Activated CD4-positive, alpha-beta memory T cell treated with anti-CD3 and anti-CD28 coated beads for 36 hours (primary cell): ENCODE measurements around the gene GSK3B. TPM values are rescaled to one million over a fixed set of nuclear protein-coding genes. Genes with fewer than 3 reads are reported as not detected.

Source experiments
- CTCF ChIA-PET: fragments of 350-600 bp; sonication (Branson Sonifier 250); formaldehyde crosslinking; loops from one replicate; lab custom pipeline; 2021; ENCODE audit warnings: antibody characterized with exemption, inconsistent platforms; lab: Charles Lee
- POLR2A ChIA-PET: fragments of 350-600 bp; sonication (Branson Sonifier 250); formaldehyde crosslinking; loops from one replicate; lab custom pipeline; 2021; ENCODE audit warnings: antibody characterized with exemption; lab: Charles Lee
- DNase-seq: peaks from one replicate; pipeline ENCODE4 v3.0.0-alpha.2; 2020
- H3K27ac Mint-ChIP-seq: one replicate; pipeline ENCODE4 v1.8.0; 2021; ENCODE audit warnings: mixed read lengths
- H3K27me3 Mint-ChIP-seq: one replicate; pipeline ENCODE4 v1.8.0; 2021; ENCODE audit warnings: mixed read lengths
- H3K36me3 Mint-ChIP-seq: one replicate; pipeline ENCODE4 v1.8.0; 2021; ENCODE audit warnings: mixed read lengths
- H3K4me1 Mint-ChIP-seq: one replicate; pipeline ENCODE4 v1.8.0; 2021; ENCODE audit warnings: low read depth, mixed read lengths
- H3K4me3 Mint-ChIP-seq: one replicate; pipeline ENCODE4 v1.8.0; 2021; ENCODE audit warnings: mild to moderate bottlenecking, mixed read lengths
- H3K9me3 Mint-ChIP-seq: one replicate; pipeline ENCODE4 v1.8.0; 2021; ENCODE audit warnings: mixed read lengths
- intact Hi-C: fragments of 100-400 bp; cut with micrococcal nuclease; formaldehyde crosslinking; loops from one replicate; pipeline ENCODE4 v1.15.1; 2023
- total RNA-seq, 2 experiments: library from RNA; stranded (reverse); gene quantifications; one replicate each; pipeline ENCODE4 v1.2.3, GENCODE V29; 2021

The GSK3B gene
- total RNA-seq: 10 to 100 TPM; 25.5 to 27.1 TPM

DNA sequence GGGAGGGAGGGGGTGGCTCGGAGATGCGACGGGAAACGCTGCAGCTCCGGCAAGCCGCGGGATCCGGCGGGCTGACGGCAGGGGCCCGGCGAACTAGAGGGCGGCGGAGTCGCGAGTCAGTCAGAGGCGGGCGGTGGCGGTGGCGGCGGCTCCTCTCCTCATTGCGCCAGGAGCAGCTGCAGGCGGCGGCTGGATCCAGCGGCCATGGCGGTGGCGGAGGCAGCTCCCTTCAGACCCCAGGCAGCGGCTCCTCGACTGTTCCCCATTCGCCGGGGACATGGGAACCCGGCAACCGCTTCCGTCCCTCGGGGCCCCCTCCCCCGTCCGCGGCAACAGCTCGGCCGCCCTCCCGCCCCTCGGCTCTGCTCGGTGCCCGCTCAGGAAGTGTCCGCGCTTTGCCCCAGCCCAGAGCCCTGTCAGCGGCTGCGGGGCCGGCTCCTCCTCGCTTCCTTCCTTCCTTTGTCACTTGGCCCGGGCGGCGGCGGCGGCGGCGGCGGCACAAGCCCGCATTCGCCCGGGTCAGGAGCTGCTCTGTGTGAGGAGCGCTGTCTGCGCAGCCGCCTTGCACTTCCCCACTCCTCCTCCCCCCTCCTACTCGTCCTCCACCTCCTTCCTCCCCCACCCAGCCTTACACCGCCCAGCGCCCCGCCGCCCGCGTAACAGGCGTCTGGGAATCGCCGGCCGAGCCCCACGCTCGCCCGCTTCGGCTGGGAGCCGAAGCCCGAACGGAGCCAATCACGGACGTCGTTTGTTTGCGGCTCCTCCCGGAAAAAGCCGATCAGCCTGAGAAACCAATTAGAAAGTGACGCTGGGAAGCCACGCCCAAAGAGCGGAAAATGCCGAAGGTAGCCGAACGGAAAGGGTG is at the start of gene GSK3B:
GSK3B (minus strand) TSS at position 537 of the 865 bp plus-strand sequence. CDS start 1,013 bp downstream, outside the sequence.
- Mint-ChIP-seq H3K4me3 (no peak within 1 kb of the TSS), H3K27ac (no peak within 1 kb of the TSS), H3K27me3 (no peaks in the 10 kb centered on the region), H3K4me1 (peaks cover 19% of the 10 kb centered on the region), H3K9me3 (no peaks in the 10 kb centered on the region), H3K36me3 (peaks cover 8% of the 10 kb centered on the region)
- ChIA-PET POLR2A (interaction anchor here (0.6 to 3.5 kb wide), 15 partner anchors 12 to 799 kb away, joined by 3 to 18 read pairs (median 4); partner anchors contain the start of genes ARHGAP31, LRRC58 and NDUFB4), CTCF (interaction anchor here (0.9 to 2.2 kb wide), 4 partner anchors 53 to 202 kb away, joined by 3 to 8 read pairs (median 3); no protein-coding TSS in a partner anchor)
- DNase-seq: peak; percentile 83
- intact Hi-C loops: loop anchor here (1.0 to 5.0 kb wide), 14 partner anchors 157 to 1741 kb away; partner anchors contain the start of genes ARHGAP31, CFAP91, COX17 and EAF2

DNA sequence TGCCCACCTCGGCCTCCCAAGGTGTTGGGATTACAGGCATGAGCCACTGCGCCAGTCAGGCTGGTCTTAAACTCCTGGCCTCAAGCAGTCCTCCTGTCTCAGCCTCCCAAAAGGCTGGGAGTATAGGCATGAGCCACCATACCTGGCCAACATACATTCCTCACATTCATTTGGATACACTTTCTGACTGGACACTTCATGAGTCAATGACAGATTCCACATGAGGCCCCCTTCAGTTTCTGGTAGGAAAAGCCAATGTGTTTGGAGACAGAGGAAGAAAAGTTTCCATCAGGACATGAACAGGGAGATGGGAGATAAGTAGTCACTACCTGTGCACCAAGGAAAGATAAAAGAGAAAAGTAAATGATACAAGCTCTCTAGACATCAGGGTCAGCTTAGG is 49.4 kb upstream of the GSK3B start:
- CTCF ChIA-PET: no interaction called here
- no peaks in the 10 kb centered on the region for H3K36me3 Mint-ChIP-seq
- intact Hi-C loops: no loop called here

GRCh38 chr3:120142236-120142635 is 48.0 kb upstream of the GSK3B start:
- H3K36me3 Mint-ChIP-seq: no peaks in the 10 kb centered on the region
- H3K27me3 Mint-ChIP-seq: no peaks in the 10 kb centered on the region
- no peak overlapping the region for H3K27ac Mint-ChIP-seq
- ChIA-PET POLR2A (no interaction called here), CTCF (no interaction called here)
- H3K9me3 Mint-ChIP-seq: no peaks in the 10 kb centered on the region
- intact Hi-C loops: no loop called here
- peaks cover 16% of the 10 kb centered on the region for H3K4me1 Mint-ChIP-seq
- no peak overlapping the region for H3K4me3 Mint-ChIP-seq
- DNase-seq: no peak

More for the DNA sequence above, 49.4 kb upstream of the GSK3B start:
- no peak overlapping the region for H3K27ac Mint-ChIP-seq
- POLR2A ChIA-PET: no interaction called here
- H3K4me3 Mint-ChIP-seq: no peak overlapping the region
- no peak for DNase-seq
- H3K4me1 Mint-ChIP-seq: peaks cover 20% of the 10 kb centered on the region
- no peaks in the 10 kb centered on the region for H3K9me3 Mint-ChIP-seq
- no peaks in the 10 kb centered on the region for H3K27me3 Mint-ChIP-seq

DNA sequence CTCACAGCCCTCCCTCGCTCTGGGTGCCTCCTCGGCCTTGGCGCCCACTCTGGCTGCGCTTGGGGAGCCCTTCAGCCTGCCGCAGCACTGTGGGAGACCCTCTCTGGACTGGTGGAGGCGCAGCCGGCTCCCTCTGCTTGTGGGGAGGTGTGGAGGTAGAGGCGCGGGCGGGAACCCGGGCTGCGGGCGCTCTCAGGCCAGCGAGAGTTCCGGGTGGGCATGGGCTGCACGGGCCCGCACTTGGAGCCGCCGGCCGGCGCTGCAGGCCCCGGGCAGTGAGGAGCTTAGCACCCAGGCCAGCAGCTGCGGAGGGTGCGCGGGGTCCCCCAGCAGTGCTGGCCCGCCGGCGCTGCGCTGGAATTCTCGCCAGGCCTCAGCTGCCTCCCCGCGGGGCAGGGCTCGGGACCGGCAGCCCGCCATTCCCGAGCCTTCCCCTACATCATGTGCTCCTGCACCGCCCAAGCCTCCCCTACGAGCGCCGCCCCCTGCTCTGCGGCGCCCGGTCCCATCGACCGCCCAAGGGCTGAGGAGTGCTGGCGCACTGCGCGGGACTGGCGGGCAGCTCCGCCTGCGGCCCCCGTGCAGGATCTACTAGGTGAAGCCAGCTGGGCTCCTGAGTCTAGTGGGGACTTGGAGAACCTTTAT is 46.0 kb upstream of the GSK3B start:
- CTCF ChIA-PET: no interaction called here
- Mint-ChIP-seq H3K4me1 (peaks cover 8% of the 10 kb centered on the region), H3K27ac (no peak overlapping the region), H3K9me3 (no peaks in the 10 kb centered on the region), H3K27me3 (no peaks in the 10 kb centered on the region), H3K36me3 (no peaks in the 10 kb centered on the region), H3K4me3 (no peak overlapping the region)
- intact Hi-C loops: no loop called here
- POLR2A ChIA-PET: no interaction called here
- no peak for DNase-seq

DNA sequence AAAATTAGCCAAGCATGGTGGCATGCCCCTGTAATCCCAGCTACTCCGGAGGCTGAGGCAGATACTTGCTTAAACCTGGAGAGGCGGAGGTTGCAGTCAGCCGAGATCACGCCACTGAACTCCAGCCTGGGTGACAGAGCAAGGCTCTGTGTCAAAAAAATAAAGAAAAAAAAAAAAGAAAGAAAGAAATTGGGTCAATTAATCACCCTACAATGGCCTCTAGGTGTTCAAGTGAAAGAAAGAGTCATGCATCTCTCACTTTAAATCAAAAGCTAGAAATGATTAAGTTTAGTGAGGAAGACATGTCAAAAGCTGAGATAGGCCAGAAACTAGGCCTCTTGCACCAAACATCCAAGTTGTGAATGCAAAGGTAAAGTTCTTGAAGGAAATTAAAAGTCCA is 44.9 kb upstream of the GSK3B start:
- Mint-ChIP-seq H3K4me3 (no peak overlapping the region), H3K27me3 (peaks cover under 1% of the 10 kb centered on the region), H3K27ac (no peak overlapping the region), H3K36me3 (no peaks in the 10 kb centered on the region), H3K4me1 (peaks cover 7% of the 10 kb centered on the region), H3K9me3 (no peaks in the 10 kb centered on the region)
- ChIA-PET POLR2A (no interaction called here), CTCF (interaction anchor here (1.0 kb wide), 1 partner anchor 44 kb away, joined by 3 read pairs; no protein-coding TSS in a partner anchor)
- DNase-seq: no peak
- intact Hi-C loops: no loop called here

DNA sequence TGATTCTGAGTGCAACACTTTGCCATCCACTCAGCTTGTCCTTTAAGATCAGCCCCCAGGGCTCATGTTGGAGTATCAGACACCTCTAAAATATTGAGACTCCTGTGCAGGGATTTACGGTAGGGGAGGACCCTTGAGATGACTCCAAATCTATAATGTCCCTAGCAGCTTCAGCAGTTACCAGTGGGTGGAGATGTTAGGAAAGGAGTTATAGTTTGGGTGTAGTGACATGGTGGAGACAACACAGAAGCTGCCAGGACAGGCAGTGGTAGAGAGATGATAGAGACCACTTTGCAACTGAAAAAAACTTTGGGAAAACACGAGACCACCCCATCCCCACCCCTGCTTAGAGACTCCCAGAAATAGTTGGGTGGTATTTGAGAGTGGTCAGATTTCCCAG is 43.3 kb upstream of the GSK3B start:
- no peak for DNase-seq
- Mint-ChIP-seq H3K9me3 (no peaks in the 10 kb centered on the region), H3K4me3 (no peak overlapping the region), H3K27me3 (peaks cover 3% of the 10 kb centered on the region), H3K36me3 (no peaks in the 10 kb centered on the region), H3K27ac (no peak overlapping the region), H3K4me1 (peaks cover 7% of the 10 kb centered on the region)
- POLR2A ChIA-PET: no interaction called here
- intact Hi-C loops: no loop called here
- CTCF ChIA-PET: interaction anchor here (0.7 kb wide), 1 partner anchor 9 kb away, joined by 4 read pairs; no protein-coding TSS in a partner anchor

DNA sequence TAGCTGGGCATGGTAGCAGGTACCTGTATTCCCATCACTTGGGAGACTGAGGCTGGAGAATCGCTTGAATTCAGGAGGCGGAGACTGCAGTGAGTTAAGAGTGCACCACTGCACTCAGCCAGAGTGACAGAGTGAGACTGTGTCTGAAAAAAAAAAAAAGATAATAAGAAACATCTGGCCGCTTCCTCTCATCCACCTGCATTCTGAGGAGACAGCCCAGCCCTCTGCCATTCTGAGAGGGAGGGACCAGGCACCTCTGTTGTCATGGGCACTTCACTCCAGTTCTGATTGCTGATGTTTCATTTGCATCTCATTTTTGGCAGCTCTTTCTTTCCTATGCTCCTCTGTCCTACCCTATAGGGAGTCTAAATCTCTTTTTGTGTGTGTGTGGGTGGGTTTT is 36.4 kb upstream of the GSK3B start:
- CTCF ChIA-PET: no interaction called here

DNA sequence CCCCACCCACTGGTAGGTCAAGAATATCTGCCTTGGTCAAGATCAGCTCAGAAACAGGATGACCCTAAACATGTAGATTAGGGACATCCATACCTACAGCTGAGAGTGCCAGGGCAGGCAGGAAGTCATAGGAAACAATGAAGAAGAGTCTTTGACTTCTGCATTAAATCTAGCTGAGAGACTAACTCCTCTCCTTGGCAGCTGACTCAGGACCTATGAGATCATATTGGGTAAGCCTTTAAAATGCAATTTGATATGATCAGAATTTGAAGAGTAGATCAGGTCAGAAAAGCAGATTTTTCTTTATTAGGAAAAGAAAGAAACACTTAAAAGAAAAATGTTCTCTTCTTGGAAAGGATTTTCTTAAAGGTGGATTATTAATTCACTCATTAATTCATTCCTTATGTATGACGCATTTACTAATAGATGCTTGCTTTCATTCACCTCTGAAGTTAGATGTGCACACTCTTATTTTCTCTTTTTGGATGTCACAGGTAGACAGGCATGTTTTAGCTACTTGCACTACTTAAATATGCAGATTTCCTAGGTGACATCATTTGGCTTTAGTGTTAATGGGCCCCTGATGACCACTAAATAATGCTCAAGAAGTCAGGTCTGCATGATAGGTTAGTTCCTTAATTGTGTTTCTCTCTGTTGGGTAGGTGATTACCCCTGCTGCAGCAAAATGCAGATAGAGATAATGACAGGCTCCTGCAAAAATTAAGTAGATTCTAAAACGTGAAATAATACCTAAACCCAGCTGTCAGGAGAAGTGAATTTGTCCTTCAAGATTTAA is 35.7 kb upstream of the GSK3B start:
- Mint-ChIP-seq H3K4me1 (no peaks in the 10 kb centered on the region), H3K27ac (no peak overlapping the region), H3K4me3 (no peak overlapping the region), H3K27me3 (peaks cover 6% of the 10 kb centered on the region), H3K36me3 (no peaks in the 10 kb centered on the region), H3K9me3 (no peaks in the 10 kb centered on the region)
- POLR2A ChIA-PET: interaction anchor here (1.2 kb wide), 1 partner anchor 34 kb away, joined by 3 read pairs; no protein-coding TSS in a partner anchor
- intact Hi-C loops: no loop called here
- DNase-seq: no peak
- CTCF ChIA-PET: no interaction called here

More for the DNA sequence above, 36.4 kb upstream of the GSK3B start:
- Mint-ChIP-seq H3K36me3 (no peaks in the 10 kb centered on the region), H3K4me1 (no peaks in the 10 kb centered on the region), H3K9me3 (no peaks in the 10 kb centered on the region), H3K27ac (no peak overlapping the region), H3K27me3 (peaks cover 6% of the 10 kb centered on the region), H3K4me3 (no peak overlapping the region)
- POLR2A ChIA-PET: interaction anchor here (1.2 kb wide), 1 partner anchor 35 kb away, joined by 3 read pairs; no protein-coding TSS in a partner anchor
- intact Hi-C loops: no loop called here
- no peak for DNase-seq

- Mint-ChIP-seq H3K27ac (no peak overlapping the region), H3K36me3 (no peaks in the 10 kb centered on the region), H3K4me3 (no peak overlapping the region), H3K4me1 (no peaks in the 10 kb centered on the region), H3K9me3 (no peaks in the 10 kb centered on the region), H3K27me3 (peaks cover 5% of the 10 kb centered on the region)
- CTCF ChIA-PET: interaction anchor here (1.7 kb wide), 1 partner anchor 18 kb away, joined by 4 read pairs; no protein-coding TSS in a partner anchor
- intact Hi-C loops: no loop called here
- POLR2A ChIA-PET: no interaction called here
- no peak for DNase-seq
Observed at GRCh38 chr3:120129051-120129450, 34.8 kb upstream of the GSK3B start.

GRCh38 chr3:120125992-120126391 is 31.7 kb upstream of the GSK3B start:
- no peak for DNase-seq
- POLR2A ChIA-PET: no interaction called here
- intact Hi-C loops: no loop called here
- Mint-ChIP-seq H3K27me3 (peaks cover 3% of the 10 kb centered on the region), H3K9me3 (no peaks in the 10 kb centered on the region), H3K27ac (no peak overlapping the region), H3K4me3 (no peak overlapping the region), H3K4me1 (no peaks in the 10 kb centered on the region), H3K36me3 (no peaks in the 10 kb centered on the region)
- CTCF ChIA-PET: interaction anchor here (1.4 kb wide), 1 partner anchor 234 kb away, joined by 3 read pairs; no protein-coding TSS in a partner anchor

GRCh38 chr3:120119846-120120510 is 25.7 kb upstream of the GSK3B start:
- CTCF ChIA-PET: no interaction called here
- DNase-seq: no peak
- Mint-ChIP-seq H3K9me3 (peaks cover 11% of the 10 kb centered on the region), H3K4me1 (no peaks in the 10 kb centered on the region), H3K4me3 (no peak overlapping the region), H3K36me3 (peaks cover 4% of the 10 kb centered on the region), H3K27ac (no peak overlapping the region), H3K27me3 (no peaks in the 10 kb centered on the region)
- POLR2A ChIA-PET: interaction anchor here (0.6 kb wide), 1 partner anchor 23 kb away, joined by 4 read pairs; no protein-coding TSS in a partner anchor
- intact Hi-C loops: no loop called here
